NCI-H2171 treated with DMSO at 0.1 percent for 48 hours (cell line): ENCODE results near the gene PSORS1C2.

Source experiments
- DNase-seq: peaks from one replicate; lab custom pipeline; 2025; lab: John Stamatoyannopoulos, UW

The PSORS1C2 gene

DNA sequence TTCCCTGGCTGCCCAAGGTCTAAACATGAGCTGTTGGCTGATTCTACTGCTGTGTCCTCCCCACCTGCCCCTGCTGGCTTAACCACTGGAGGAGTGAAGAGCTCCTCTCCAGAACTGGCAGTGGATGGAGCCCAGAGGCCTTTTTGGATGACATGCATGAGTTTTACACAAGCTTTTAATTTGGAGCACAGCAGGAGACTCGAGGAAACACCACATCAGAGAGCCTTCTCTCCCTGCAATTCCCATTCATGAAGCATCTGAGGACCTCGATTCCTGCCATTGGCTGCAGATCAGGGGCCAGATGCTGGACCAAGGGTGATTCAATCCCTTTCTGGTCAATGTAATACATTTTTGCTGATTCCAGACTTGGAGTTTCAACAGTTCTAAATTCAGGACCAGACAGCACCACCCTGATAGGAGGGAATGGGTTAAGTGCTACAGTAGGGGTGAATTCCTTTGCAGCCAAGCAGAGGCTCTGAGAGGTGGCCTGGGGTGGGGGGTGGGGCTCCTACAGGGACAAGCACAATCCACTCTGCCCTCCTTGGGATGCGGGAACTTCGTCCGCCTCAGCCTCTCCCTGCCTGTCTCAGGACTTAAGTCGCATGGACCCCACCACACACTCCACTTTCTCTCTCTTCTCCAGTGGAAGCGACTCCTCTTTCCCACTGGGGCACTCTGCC is 24.9 kb downstream of the PSORS1C2 start:
- no peak for DNase-seq

DNA sequence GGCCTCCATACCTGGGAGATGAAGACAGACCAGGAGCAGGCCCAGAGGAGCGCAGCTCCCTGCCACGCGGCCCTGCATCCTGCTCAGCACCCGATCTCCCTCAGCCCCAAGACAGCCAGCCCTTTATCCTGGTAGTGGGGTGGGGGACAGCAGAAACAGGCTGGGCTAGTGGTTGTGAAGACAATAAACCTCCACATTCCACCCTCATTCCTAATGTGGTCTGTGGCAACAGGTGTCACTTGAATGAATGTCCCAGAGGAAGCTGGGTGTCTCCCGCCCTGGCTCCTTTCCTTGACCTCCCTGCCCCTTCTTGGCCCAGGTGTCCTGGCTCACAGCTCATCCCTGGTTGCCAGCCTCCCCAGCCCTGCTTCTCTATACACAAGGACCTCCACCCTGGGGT is 26.4 kb downstream of the PSORS1C2 start, which contains the start of gene C6orf15:
Gene C6orf15 (minus strand): TSS at position 98 of the 400 bp plus-strand sequence. CDS start 20 bp downstream, at position 78.
- no peak for DNase-seq

DNA sequence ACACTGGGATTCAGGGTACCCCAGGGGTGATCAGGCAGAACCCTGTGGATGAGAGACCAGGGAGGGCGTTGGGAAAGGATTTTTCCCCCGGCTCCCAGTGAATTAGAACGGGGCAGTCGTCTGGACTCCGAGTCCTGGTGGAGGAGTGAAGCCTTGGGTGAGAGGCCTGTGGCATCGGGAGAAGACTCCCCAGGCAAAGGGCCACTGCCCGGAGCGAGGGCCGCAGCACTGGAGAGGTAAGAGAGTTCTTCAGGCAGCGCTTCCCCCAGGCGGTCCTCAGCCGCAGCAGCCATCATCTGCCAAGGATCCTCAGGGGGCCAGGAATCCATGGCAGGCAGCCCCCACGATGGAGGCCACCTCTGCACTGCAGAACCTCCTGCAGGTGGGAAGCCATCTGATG is 27.2 kb downstream of the PSORS1C2 start:
- no peak for DNase-seq

DNA sequence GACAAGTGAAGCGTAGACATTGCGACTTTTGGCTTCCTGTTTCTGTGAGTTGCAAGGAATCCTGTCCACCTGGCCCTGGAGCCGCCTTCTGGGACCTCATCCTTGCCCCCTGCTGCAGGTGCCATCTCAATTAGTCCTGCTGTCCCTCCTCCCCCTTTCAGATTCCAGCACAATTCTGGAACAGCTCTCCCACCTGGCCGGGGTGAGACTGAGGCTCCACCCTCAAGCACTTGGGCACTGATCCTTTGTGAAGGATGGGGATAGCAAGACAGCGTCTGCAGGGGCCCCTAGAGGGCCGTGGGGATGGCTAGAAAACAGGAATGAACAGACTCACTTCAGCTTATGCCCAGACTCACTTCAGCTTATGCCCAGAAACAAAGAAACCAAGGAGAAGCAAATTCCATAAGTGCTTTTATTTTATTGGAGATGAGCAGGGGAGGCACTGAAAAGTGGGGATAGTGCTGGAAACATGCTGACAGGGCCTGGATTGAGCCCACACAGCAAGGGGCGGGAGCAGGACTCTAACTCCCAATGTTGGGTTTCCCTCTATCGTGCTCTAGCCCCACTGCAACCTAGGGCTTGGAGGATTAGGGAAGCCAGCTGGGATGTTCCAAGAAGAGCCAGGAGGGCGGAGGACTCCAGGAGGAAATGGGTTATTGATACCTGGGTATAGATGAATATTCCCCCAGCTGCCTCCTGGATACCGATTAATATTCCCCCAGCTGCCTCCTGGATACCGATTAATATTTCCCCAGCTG is 27.9 kb downstream of the PSORS1C2 start:
- no peak for DNase-seq

DNA sequence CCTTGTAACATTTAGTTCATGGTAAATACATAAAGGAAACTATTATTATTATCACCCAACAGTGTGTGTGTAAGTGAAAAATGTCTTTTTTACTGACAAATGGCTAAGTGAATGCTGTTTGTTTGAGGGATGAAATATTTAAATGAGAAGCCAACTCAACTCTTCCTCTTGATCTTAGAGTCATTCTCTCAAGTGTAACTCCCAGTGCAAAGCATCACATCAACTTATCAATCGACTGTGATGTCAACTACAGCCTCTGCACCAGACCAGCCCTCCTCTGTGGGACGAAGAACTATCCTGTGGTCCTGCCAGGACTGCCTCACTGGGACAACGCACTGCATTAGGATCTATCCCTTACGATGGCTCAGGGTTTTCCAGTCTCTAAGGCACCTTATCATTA is 31.8 kb downstream of the PSORS1C2 start:
- DNase-seq = no peak

DNA sequence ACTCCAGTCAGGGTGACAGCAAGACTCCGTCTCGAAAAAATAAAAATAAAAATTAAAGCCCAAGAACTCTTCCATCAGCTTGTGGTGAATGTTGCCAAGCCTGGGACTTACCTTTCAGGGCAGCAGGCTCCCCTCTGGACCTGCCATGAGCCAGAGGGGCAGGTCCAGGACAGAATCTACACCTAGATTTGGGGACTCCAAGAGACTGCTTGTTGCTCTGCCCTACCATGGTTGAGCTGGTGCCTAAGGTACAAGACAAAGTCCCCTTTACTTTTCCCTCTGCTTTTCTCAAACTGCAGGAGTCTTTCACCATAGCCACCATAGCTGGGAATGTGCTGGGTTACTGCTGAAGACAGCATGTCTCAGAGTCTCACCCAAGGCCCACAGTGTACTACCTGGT is 35.7 kb downstream of the PSORS1C2 start:
- no peak for DNase-seq

DNA sequence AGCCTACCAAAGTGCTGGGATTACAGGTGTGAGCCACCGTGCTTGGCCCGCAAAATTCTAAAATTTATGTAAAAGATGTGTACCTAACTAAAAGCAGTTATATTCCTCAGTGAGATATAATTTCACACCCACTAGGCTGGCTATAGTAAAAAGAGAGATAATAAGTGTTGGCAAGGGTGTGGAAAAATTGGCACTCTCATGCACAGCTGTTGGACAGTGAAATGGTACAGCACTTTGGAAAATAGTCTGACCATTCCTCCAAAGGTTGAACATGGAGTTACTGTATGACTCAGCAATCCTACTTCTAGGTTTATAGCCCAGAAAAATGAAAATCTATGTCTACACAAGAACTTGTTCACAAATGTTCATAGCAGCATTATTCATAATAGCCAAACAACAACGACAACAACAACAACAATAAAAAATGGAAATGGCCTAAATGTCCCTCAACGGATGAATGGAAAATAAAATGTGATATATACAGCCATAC is 40.4 kb downstream of the PSORS1C2 start:
- no peak for DNase-seq

DNA sequence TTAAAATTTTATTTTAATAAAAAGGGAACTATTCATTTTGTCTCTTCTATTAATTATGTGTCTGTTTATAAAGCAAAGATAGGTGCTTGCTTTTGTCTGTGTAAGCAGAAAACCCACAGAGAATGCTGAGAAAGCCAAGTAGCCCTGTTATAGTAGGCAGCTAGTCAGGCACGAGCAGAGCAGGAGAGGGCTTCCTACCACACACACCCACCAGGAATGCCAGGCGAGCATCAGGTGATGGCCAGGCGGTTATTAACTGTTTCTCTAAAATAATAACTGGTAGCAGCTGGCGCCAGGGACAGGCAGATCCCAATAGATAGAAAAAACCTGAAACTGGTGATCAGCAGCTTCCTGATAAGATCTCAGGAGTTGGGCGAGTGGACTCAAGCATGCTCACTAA is 42.2 kb downstream of the PSORS1C2 start:
- no peak for DNase-seq

DNA sequence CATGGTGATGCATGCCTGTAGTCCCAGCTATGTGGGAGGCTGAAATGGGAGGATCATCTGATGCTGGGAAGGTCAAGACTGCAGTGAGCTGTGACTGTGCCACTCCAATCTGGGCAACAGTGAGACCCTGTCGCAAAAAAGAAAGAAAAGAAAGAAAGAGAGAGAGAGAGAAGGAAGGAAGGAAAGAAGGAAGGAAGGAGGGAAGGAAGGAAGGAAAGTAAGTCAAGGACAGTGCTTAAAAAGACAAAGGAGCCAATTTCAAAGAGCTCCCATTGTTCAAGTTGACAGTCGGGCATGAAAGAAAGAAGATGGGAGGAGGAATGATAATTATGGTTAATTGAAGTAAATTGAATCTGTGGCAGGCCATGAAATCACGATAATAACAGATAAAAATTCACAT is 42.7 kb downstream of the PSORS1C2 start:
- no peak for DNase-seq

DNA sequence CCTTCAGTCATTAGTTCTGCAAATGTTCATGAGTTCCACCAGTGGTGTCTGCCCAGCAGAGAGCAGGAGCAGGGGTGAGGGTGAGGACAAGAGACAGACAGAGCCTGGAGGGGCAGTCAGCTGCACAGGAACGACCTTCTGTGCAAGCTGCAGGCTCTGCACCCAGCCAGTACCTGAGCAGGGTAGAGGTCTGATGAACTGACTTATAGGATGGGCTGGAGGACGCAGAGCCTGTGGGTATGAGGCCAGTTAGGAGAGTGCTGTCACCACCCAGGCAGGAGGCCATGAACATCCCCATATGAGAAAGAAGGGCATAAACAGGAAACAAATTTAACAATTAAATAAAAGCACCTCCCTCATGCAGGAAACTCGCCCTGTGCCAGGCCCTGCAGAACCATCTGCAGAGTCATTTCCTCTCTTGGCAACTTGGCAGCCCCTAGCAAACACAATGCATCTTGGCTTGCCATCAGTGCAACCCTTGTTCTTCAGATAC is 44.4 kb downstream of the PSORS1C2 start:
- DNase-seq = no peak

DNA sequence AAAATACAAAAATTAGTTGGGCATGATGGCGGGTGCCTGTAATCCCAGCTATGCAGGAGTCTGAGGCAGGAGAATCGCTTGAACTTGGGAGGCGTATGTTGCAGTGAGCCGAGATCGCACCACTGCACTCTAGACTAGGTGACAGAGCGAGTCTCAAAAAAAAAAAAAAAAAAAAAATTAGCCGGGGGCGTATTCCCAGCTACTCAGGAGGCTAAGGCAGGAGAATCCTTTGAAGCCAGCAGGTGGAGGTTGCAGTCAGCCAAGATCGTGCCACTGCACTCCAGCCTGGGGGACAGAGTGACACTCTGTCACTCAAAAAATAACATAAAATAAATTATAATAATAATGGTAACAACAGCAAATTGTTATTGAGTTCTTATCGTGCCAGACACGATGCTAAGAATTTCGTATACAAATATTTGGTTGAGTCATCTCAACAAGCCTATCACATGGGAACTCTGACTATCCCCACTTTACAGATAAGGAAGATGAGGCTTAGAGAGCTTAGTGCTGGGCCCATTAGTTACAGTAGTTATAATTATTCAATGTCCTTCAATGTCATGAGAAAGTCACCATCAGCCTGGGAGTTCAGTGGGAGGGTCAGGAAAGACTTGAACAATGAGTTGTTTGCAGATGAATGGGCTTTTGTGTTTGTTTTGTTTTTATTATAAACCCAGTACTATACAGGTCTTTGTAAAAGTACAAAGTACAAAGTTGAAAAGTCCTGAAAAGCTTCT is 45.9 kb downstream of the PSORS1C2 start:
- no peak for DNase-seq

DNA sequence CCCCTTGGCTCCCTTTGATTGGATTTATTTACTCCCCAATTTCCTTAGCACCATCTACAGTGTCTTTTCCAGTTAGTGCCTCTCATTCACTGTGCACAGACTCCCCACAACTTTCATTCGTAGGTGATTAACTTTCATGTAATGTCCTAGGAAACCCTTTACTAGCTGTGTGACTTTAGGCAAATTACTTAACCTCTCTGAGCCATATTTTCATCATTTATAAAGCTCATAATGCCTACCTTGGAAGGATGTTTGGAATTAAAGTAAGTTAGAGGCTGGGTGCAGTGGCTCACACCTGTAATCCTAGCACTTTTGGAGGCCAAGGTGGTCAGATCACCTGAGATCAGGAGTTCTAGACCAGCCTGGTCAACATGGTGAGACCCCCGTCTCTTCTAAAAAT is 46.6 kb downstream of the PSORS1C2 start:
- no peak for DNase-seq

DNA sequence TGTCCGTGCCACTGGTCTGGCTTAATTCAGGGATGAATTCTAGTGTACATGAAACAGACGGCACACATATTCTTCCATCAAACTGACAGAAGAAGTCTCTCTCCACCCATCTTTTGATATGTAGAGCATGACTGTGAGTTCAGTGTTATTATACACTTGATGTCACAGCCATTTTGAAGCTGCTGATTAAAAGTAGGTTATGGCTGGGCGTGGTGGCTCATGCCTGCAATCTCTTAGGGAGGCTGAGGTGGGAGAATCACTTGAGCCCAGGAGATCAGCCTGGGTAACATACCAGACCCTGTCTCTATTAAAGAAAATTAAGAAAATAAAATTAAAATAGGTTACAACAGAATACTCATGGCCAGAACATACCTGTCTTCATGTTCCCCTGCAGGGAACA is 47.2 kb downstream of the PSORS1C2 start:
- no peak for DNase-seq

DNA sequence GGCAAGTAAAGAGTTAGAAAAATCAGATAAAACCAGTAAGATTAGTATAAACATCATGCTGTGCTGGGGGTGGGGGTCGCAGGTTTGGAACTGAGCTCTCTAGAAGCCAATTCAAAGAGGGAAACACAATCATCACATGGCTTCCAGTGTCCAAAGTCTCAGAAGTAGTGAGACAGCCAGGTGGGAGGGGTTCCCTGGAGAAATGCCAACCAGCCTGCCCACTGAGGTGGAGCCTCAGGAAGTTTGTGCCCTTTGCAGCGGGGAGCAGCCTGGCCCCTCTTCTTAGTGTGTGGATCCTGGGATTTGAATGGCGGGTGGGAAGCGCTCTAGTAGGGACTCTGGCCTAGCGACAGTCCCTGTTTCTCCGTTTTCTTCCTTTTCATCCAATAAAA is 47.9 kb downstream of the PSORS1C2 start:
- DNase-seq = no peak

DNA sequence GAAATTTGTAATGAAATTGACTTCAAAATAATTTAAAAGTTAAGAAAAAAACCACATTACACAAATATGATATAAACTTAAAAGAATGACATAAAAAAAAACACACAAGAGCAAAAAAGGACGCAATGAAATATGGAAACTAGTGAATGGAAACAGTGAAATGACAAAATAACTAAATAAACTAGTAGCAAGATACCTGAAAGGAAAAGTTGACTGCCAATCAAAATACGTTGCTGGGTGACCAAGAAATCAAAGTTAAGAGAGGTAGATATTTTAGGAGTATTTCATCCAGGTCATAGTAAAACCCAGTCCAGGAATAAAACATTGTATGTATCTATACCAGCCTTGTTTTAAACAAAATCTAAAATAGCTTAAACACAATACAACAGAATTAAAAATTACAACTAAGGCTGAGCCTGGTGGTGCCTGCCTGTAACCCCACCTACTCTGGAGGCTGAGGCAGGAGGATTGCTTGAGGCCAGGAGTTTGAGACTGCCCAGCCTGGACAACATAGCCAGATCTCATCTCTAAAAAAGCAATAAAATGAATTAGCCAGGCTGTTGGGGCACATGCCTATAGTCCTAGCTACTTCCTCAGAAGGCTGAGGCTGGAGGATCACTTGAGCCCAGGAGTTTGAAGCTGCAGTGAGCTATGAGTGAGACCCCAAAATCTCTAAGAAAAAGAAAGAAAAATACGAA is 48.4 kb downstream of the PSORS1C2 start:
- DNase-seq = no peak
